ENCODE measurements around the gene DIAPH2. TPM values are rescaled to one million over a fixed set of nuclear protein-coding genes. Genes with fewer than 3 reads are reported as not detected.

Gene DIAPH2
- total RNA-seq, 1 donor from 2014 or later = 3.8 TPM

DNA sequence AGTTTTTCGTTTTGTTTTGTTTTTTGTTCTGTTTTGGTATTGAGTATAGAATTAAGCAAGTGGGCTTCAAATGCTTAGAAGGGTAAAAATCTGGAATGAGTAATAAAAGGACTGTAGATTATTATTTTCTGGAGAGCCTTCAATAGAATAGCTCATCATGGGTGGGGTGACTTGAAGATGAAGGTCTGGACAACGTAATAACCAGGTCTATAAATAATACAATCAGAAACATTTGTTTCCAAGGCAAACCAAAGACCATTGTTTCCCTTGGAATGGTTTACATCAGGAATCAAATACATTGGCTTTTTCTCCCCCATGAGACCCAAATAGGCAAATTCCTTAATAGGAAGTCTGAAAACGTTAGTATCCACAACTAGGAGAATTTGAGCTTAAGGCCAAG is 920.6 kb downstream of the DIAPH2 start:
- peaks cover 1% of the 10 kb centered on the region for H3K9me3 Mint-ChIP-seq (ENCODE audit: unreplicated experiment)
- no peaks in the 10 kb centered on the region for H3K4me1 Mint-ChIP-seq (ENCODE audit: low read depth, unreplicated experiment)
- H3K36me3 Mint-ChIP-seq (ENCODE audit: unreplicated experiment) = no peaks in the 10 kb centered on the region
- no peak overlapping the region for H3K4me3 Mint-ChIP-seq (ENCODE audit: unreplicated experiment)
- no peak overlapping the region for H3K27ac Mint-ChIP-seq (ENCODE audit: unreplicated experiment)
- no peak for DNase-seq
- peaks cover 2% of the 10 kb centered on the region for H3K27me3 Mint-ChIP-seq (ENCODE audit: unreplicated experiment)
- TF ChIP-seq, protein P1, sequence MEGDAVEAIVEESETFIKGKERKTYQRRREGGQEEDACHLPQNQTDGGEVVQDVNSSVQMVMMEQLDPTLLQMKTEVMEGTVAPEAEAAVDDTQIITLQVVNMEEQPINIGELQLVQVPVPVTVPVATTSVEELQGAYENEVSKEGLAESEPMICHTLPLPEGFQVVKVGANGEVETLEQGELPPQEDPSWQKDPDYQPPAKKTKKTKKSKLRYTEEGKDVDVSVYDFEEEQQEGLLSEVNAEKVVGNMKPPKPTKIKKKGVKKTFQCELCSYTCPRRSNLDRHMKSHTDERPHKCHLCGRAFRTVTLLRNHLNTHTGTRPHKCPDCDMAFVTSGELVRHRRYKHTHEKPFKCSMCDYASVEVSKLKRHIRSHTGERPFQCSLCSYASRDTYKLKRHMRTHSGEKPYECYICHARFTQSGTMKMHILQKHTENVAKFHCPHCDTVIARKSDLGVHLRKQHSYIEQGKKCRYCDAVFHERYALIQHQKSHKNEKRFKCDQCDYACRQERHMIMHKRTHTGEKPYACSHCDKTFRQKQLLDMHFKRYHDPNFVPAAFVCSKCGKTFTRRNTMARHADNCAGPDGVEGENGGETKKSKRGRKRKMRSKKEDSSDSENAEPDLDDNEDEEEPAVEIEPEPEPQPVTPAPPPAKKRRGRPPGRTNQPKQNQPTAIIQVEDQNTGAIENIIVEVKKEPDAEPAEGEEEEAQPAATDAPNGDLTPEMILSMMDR (IDR thresholded peaks at IDR 0.05; ENCODE audit: partially characterized antibody, unreplicated experiment) = no peak

DNA sequence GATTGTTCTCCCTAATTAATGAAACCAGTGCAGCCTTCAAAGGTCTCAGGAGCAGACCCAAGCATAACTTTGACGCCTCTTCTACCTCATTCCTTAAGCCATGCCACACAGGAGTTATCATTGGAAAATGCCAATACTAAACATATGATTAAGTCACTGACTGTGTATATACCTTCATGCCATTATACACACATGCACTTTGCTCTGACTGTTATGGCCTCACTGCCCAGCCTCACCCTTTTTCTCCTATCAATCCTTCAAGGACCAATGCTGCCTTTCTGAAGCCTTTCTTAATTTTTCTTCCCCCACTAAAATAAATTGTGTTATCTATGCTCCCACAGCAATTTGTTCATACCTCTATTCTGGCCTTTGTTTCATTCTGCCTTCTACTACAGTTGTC is 924.7 kb downstream of the DIAPH2 start:
- H3K9me3 Mint-ChIP-seq (ENCODE audit: unreplicated experiment) = no peaks in the 10 kb centered on the region
- H3K27ac Mint-ChIP-seq (ENCODE audit: unreplicated experiment) = no peak overlapping the region
- H3K36me3 Mint-ChIP-seq (ENCODE audit: unreplicated experiment) = no peaks in the 10 kb centered on the region
- H3K4me3 Mint-ChIP-seq (ENCODE audit: unreplicated experiment) = no peak overlapping the region
- TF ChIP-seq, protein P1 (IDR thresholded peaks at IDR 0.05; ENCODE audit: partially characterized antibody, unreplicated experiment) = no peak
- DNase-seq = no peak
- H3K4me1 Mint-ChIP-seq (ENCODE audit: low read depth, unreplicated experiment) = no peaks in the 10 kb centered on the region
- H3K27me3 Mint-ChIP-seq (ENCODE audit: unreplicated experiment) = no peaks in the 10 kb centered on the region

DNA sequence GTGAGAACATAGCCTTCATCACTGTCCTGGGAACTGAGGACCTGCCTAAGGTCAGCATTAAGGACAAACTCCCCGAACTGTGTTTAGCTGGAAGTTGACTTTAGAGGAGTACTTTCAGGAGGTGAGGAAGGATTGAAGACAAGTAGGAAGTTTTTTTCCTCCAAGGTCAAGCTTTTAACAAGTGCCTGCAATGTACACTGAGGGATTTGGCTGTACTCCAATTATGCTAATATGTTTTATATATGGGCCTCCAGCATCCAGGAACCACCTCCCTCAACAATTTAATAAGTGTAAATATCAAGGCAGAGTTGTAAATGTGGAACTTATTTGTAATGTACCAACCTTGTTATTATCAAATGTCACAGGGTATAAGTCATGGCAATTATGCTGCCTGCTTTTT is 925.3 kb downstream of the DIAPH2 start:
- no peak for DNase-seq
- Mint-ChIP-seq H3K27ac (ENCODE audit: unreplicated experiment) (no peak overlapping the region), H3K9me3 (ENCODE audit: unreplicated experiment) (no peaks in the 10 kb centered on the region), H3K27me3 (ENCODE audit: unreplicated experiment) (no peaks in the 10 kb centered on the region), H3K36me3 (ENCODE audit: unreplicated experiment) (no peaks in the 10 kb centered on the region), H3K4me1 (ENCODE audit: low read depth, unreplicated experiment) (no peaks in the 10 kb centered on the region), H3K4me3 (ENCODE audit: unreplicated experiment) (no peak overlapping the region)
- TF ChIP-seq, protein P1 (IDR thresholded peaks at IDR 0.05; ENCODE audit: partially characterized antibody, unreplicated experiment) = no peak

DNA sequence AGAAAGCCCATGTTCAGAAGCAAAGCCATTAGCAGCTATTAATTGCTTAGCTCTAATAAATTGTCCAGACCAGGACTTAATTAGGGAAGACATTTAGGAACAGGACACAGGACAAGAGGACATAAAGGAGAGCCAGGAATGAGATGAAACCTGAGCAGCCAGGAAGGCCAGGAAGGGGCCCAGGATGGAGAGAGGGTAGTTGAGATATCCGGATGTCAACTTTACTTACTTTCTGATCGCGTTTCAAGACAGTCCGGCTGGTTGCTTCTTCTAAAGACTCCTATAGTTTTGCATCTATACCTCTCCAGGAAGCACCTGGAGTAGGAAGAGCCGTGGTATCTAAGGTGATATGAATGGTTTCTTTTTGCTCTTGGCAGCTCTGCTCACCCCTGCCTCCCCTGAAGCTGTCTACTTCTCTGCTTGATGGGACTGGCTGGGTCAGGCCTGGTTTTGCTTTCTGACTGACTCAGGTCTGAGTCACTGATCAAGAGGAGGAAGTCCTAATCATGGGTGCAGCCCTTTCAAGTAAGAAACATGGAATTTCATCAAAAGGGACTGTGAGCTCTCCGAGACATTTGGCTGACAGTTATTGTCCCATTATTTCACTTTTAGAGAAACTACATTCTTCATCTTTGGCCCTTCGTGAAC is 932.4 kb downstream of the DIAPH2 start:
- TF ChIP-seq, protein P1 (IDR thresholded peaks at IDR 0.05; ENCODE audit: partially characterized antibody, unreplicated experiment) = no peak
- Mint-ChIP-seq H3K4me1 (ENCODE audit: low read depth, unreplicated experiment) (no peaks in the 10 kb centered on the region), H3K4me3 (ENCODE audit: unreplicated experiment) (no peak overlapping the region), H3K27me3 (ENCODE audit: unreplicated experiment) (peaks cover 2% of the 10 kb centered on the region), H3K27ac (ENCODE audit: unreplicated experiment) (no peak overlapping the region), H3K36me3 (ENCODE audit: unreplicated experiment) (no peaks in the 10 kb centered on the region), H3K9me3 (ENCODE audit: unreplicated experiment) (no peaks in the 10 kb centered on the region)
- DNase-seq = no peak

DNA sequence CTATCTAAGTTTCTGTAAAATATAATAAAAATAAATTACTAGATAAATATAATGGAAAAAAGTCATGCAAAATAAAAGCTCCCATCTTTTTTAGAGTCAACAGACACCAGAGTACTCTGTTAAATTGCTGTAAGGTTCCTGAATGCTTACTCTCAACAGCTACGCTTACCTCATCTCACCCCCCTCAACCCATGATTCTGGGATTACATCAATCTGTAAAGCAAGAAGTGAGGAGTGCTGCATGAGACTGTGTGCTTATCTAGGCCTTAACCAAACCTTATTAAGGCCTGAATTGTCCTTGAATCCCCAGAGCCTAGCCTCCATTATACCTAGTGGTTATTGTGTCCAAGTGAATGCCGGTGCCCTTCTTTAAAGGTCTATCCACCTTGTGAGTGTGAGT is 934.9 kb downstream of the DIAPH2 start:
- DNase-seq = no peak
- H3K9me3 Mint-ChIP-seq (ENCODE audit: unreplicated experiment) = no peaks in the 10 kb centered on the region
- no peaks in the 10 kb centered on the region for H3K4me1 Mint-ChIP-seq (ENCODE audit: low read depth, unreplicated experiment)
- H3K27ac Mint-ChIP-seq (ENCODE audit: unreplicated experiment) = no peak overlapping the region
- TF ChIP-seq, protein P1 (IDR thresholded peaks at IDR 0.05; ENCODE audit: partially characterized antibody, unreplicated experiment) = no peak
- H3K4me3 Mint-ChIP-seq (ENCODE audit: unreplicated experiment) = no peak overlapping the region
- H3K27me3 Mint-ChIP-seq (ENCODE audit: unreplicated experiment) = peaks cover 2% of the 10 kb centered on the region
- H3K36me3 Mint-ChIP-seq (ENCODE audit: unreplicated experiment) = no peaks in the 10 kb centered on the region

All from glutamatergic neuron (in vitro differentiated cells).